ENCODE data around the gene MED29. TPM values are rescaled to one million over a fixed set of nuclear protein-coding genes. Genes with fewer than 3 reads are reported as not detected.

MED29 gene
- total RNA-seq, 1 donor from 2014 or later: 37.3 TPM

DNA sequence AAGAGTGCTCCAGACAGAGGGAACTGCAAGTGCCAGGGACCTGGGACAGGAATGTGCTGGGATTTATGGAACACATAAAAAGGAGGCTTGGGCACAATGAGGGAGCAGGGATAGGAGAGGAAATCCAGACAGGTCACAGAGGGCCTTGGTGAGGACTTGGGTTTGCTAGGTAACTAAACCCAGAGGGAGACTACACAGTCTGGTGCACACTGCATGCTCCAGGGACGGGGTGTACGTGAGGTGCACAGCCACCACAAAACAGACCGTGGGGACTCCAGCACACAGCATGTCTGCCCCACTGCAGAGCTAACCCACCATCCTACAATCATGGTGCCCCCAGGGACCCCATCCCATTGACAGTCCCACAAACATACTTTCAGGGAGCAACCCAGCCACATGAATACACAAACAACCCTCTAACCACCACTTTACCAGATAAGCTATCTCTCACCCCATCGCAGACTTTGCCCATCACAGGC lies 9.9 kb downstream of the MED29 start:
- TF ChIP-seq, protein P1, sequence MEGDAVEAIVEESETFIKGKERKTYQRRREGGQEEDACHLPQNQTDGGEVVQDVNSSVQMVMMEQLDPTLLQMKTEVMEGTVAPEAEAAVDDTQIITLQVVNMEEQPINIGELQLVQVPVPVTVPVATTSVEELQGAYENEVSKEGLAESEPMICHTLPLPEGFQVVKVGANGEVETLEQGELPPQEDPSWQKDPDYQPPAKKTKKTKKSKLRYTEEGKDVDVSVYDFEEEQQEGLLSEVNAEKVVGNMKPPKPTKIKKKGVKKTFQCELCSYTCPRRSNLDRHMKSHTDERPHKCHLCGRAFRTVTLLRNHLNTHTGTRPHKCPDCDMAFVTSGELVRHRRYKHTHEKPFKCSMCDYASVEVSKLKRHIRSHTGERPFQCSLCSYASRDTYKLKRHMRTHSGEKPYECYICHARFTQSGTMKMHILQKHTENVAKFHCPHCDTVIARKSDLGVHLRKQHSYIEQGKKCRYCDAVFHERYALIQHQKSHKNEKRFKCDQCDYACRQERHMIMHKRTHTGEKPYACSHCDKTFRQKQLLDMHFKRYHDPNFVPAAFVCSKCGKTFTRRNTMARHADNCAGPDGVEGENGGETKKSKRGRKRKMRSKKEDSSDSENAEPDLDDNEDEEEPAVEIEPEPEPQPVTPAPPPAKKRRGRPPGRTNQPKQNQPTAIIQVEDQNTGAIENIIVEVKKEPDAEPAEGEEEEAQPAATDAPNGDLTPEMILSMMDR (conservative IDR thresholded peaks at IDR 0.05): no peak
- peak overlapping the region; percentile 91 for H3K4me3 Mint-ChIP-seq
- no peaks in the 10 kb centered on the region for H3K9me3 Mint-ChIP-seq
- peak overlapping the region; percentile 5 for H3K27ac Mint-ChIP-seq (ENCODE audit: unreplicated experiment)
- H3K36me3 Mint-ChIP-seq (ENCODE audit: low read depth): no peaks in the 10 kb centered on the region
- H3K27me3 Mint-ChIP-seq (ENCODE audit: low read depth): peaks cover under 1% of the 10 kb centered on the region
- H3K4me1 Mint-ChIP-seq: peaks cover 34% of the 10 kb centered on the region
- no peak for DNase-seq (ENCODE audit: low read depth, low spot score)

DNA sequence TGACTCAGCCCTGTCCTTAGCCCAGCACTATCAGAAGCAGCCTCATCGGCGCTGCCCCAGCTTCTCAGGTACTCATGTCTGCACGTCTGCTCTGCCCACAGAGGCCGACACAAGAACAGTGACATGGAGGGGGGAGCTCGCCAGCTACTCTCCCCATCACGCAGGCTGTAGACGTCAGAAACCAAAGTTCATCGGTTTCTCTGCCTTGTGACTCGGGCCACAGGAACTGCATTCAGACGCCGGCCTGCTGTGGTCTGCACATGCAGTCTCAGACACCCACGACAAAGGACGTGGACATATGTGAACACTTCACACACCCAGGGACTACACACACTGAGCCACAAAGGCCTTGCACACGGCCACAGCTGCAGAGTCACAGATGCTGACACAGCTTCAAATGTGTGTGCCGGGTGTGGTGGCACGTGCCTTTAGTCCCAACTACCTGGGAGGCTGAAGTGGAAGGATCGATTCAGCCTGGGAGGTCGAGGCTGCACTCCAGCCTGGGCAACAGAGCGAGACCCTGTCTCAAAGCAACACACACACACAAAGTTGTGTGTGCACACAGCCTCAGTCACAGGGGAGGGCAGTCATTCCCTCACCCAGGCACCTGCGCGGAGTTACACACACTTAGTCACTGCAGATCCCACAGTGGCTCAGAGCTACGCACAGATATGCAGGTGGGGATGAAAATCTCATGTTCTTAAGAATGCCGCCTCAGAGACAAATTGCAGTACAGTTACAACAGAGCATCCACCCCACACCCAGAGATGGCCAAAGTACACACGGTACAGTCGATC lies 10.6 kb downstream of the MED29 start:
- TF ChIP-seq, protein P1 (conservative IDR thresholded peaks at IDR 0.05): no peak
- Mint-ChIP-seq H3K27ac (ENCODE audit: unreplicated experiment) (peak overlapping the region; percentile 99), H3K27me3 (ENCODE audit: low read depth) (peaks cover 4% of the 10 kb centered on the region), H3K36me3 (ENCODE audit: low read depth) (no peaks in the 10 kb centered on the region), H3K4me3 (peak overlapping the region; percentile 91), H3K4me1 (peaks cover 37% of the 10 kb centered on the region), H3K9me3 (no peaks in the 10 kb centered on the region)
- DNase-seq (ENCODE audit: low read depth, low spot score): no peak

DNA sequence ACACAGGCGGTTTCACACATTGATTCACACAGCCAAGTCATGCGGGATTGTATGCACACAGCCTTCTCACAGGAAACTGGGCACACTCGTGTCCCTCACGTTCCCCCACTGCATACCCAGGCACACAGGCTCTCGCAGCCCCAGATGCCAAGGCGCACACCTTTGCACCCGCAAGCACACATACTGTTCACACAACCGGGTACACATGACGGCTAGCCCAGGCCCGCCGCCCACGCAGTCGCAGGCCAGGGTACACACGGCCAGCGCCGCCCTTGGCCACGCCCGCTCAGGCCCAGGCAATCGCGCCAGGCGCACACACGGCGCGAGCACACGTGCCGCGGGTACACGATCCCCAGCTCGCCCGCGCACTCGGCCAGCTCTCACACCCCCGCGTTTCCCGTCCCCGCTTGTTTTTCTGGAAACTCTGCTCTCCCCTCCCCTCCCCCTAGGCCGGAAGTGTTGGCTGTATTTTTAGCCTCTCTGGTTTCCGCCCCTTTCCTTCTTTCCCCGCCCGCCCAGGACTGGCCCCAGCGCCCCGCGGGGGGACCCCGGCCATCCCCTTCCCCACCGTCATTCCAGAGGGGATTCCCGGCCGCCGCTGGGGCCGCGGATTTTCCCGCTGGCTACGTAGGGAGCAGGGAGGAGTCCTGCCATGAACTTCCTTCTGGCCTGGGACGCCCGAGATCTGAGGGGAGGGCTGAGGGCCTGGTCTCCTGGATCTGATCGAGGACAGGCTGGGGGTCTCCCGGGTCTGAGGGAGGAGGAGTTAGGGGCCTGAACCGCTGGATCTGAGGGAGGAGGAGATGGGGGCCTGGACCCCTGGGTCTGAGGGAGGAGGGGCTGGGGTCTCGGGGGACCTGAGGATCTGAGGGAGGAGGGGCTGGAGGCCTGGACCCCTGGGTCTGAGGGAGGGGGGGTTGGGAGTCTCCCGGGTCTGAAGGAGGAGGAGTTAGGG lies 11.4 kb downstream of the MED29 start:
- TF ChIP-seq, protein P1 (conservative IDR thresholded peaks at IDR 0.05): no peak
- Mint-ChIP-seq H3K27ac (ENCODE audit: unreplicated experiment) (peak overlapping the region; percentile 99), H3K27me3 (ENCODE audit: low read depth) (peaks cover 9% of the 10 kb centered on the region), H3K36me3 (ENCODE audit: low read depth) (no peaks in the 10 kb centered on the region), H3K4me1 (peaks cover 37% of the 10 kb centered on the region), H3K9me3 (no peaks in the 10 kb centered on the region), H3K4me3 (peak overlapping the region; percentile 91)
- peak; percentile 67 for DNase-seq (ENCODE audit: low read depth, low spot score)

DNA sequence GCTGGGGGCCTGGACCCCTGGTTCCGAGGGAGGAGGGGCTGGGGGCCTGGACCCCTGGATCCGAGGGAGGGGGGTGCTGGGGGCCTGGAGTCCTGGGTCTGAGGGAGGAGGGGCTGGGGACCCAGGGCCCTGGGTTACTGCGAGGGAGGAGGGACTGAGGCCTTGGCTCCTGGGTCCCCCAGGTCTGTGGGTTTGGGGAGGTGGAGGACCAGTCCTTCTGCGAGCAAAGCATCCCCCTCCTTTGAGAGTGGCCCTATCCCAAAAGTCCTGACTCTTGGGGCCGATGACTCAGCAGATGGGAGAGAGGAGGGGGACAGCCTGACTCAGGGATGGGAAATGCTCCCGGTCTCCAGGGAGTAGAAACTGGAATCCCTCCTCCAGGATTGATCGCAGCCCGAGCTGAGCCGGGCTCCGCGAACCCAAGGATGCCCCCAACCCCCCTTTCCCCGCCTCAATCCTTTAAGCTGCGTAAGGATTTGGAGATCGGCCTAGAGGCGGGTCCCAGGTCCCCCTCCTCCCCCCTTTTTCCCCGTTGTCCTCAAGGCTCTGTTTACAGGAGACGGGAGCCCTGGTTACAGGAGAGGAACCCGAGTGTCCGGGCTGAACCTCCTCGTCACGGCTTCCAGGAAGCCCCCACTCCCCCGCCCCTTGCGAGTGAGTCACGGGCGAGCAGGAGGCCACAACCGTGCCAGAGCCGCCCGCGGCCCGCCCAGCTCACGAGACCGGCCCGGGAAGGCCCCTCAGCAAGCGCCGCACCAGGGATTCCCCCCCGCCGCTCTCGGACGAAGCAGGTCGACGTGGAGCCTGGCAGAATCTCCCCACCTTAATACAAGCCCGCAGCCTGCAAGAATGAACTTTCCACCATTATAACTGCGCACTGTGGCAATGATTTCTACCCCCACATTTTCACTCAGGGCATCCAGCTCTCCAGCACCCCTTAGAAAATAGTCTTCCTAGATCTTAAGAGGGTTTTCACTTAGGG lies 12.4 kb downstream of the MED29 start:
- H3K36me3 Mint-ChIP-seq (ENCODE audit: low read depth): no peaks in the 10 kb centered on the region
- TF ChIP-seq, protein P1 (conservative IDR thresholded peaks at IDR 0.05): no peak
- peaks cover 18% of the 10 kb centered on the region for H3K27me3 Mint-ChIP-seq (ENCODE audit: low read depth)

More for the DNA sequence above, 12.4 kb downstream of the MED29 start:
- H3K4me3 Mint-ChIP-seq: peak overlapping the region; percentile 82
- peaks cover 33% of the 10 kb centered on the region for H3K4me1 Mint-ChIP-seq
- no peaks in the 10 kb centered on the region for H3K9me3 Mint-ChIP-seq
- H3K27ac Mint-ChIP-seq (ENCODE audit: unreplicated experiment): peak overlapping the region; percentile 38
- peak; percentile 46 for DNase-seq (ENCODE audit: low read depth, low spot score)

Measured in neural crest cell (in vitro differentiated cells).